ENCODE results near the gene SYT2.

- TF ChIP-seq CTCF (conservative IDR thresholded peaks at IDR 0.05; ENCODE audit: low read depth, low read length), result no peak
- no peak for TF ChIP-seq EZH2 (IDR thresholded peaks at IDR 0.05; ENCODE audit: borderline replicate concordance, low read depth, low read length, poor library complexity, severe bottlenecking)
Observed at GRCh38 chr1:202588503-202589189, 121.6 kb downstream of the SYT2 start.

All from A673 (cell line).